Trophoblast cell (in vitro differentiated cells and primary cell): Measurements from ENCODE around the gene PSTPIP1.

Experiments
- DNase-seq, 2 donors: peaks; one replicate each; pipeline ENCODE4 v3.0.0-alpha.2; 2016
- H2AFZ ChIP-seq: 2 replicates; pipeline ENCODE4 v1.6.1; 2013; ENCODE audit warnings: low read length, moderate library complexity, mild to moderate bottlenecking; ENCODE audit not compliant: insufficient read depth, poor library complexity
- H2AK5ac ChIP-seq: 2 replicates; pipeline ENCODE4 v1.6.1; 2013; ENCODE audit warnings: mild to moderate bottlenecking, low read length
- H2BK120ac ChIP-seq: 2 replicates; pipeline ENCODE4 v1.6.1; 2013; ENCODE audit warnings: low read length, mild to moderate bottlenecking, moderate library complexity; ENCODE audit not compliant: insufficient read depth, poor library complexity
- H2BK12ac ChIP-seq: 2 replicates; pipeline ENCODE4 v1.6.1; 2013; ENCODE audit warnings: mild to moderate bottlenecking, low read length, moderate library complexity
- H2BK5ac ChIP-seq: 2 replicates; pipeline ENCODE4 v1.6.1; 2013; ENCODE audit warnings: low read length, low read depth, moderate library complexity, mild to moderate bottlenecking; ENCODE audit not compliant: poor library complexity
- H3K14ac ChIP-seq: 2 replicates; pipeline ENCODE4 v1.6.1; 2013; ENCODE audit warnings: mild to moderate bottlenecking, low read length
- H3K18ac ChIP-seq: 2 replicates; pipeline ENCODE4 v1.6.1; 2013; ENCODE audit warnings: mild to moderate bottlenecking, low read length
- H3K23ac ChIP-seq: 2 replicates; pipeline ENCODE4 v1.6.1; 2013; ENCODE audit warnings: low read length
- H3K27ac ChIP-seq: 2 replicates; pipeline ENCODE4 v1.5.1; 2013; ENCODE audit warnings: low read depth, mild to moderate bottlenecking, inconsistent platforms, low read length, moderate library complexity
- H3K27me3 ChIP-seq: 2 replicates; pipeline ENCODE4 v1.6.1; 2013; ENCODE audit warnings: inconsistent platforms, mild to moderate bottlenecking, low read length, moderate library complexity; ENCODE audit not compliant: insufficient read depth
- H3K36me3 ChIP-seq, 2 experiments: 1 replicate in 1 of 2; 2 replicates in 1 of 2; pipeline ENCODE4 v1.6.1; 2013; ENCODE audit warnings: low read length in 2 of 2, mild to moderate bottlenecking in 2 of 2, moderate library complexity in 1 of 2; ENCODE audit not compliant: insufficient read depth in 2 of 2, control insufficient read depth in 1 of 2
- H3K4ac ChIP-seq: 2 replicates; pipeline ENCODE4 v1.6.1; 2013; ENCODE audit warnings: low read depth, mild to moderate bottlenecking, low read length, moderate library complexity
- H3K4me1 ChIP-seq, 2 experiments: 1 replicate in 1 of 2; 2 replicates in 1 of 2; pipeline ENCODE4 v1.6.1; 2013; ENCODE audit warnings: low read length in 2 of 2, mild to moderate bottlenecking in 2 of 2, moderate library complexity in 1 of 2; ENCODE audit not compliant: insufficient read depth in 2 of 2, control insufficient read depth in 1 of 2
- H3K4me2 ChIP-seq: 2 replicates; pipeline ENCODE4 v1.6.1; 2013; ENCODE audit warnings: inconsistent platforms, mild to moderate bottlenecking, low read length, moderate library complexity
- H3K4me3 ChIP-seq: 2 replicates; pipeline ENCODE4 v1.5.1; 2013; ENCODE audit warnings: mild to moderate bottlenecking, low read depth, low read length, inconsistent platforms
- H3K79me1 ChIP-seq: one replicate; pipeline ENCODE4 v1.6.1; 2013; ENCODE audit warnings: low read length
- H3K79me2 ChIP-seq: 2 replicates; pipeline ENCODE4 v1.6.1; 2013; ENCODE audit warnings: low read length, mild to moderate bottlenecking; ENCODE audit not compliant: control insufficient read depth, insufficient read depth, poor library complexity
- H3K9ac ChIP-seq: 2 replicates; pipeline ENCODE4 v1.6.1; 2013; ENCODE audit warnings: mild to moderate bottlenecking, low read length
- H3K9me3 ChIP-seq: 2 replicates; pipeline ENCODE4 v1.6.1; 2013; ENCODE audit warnings: low read depth, mild to moderate bottlenecking, control low read depth, inconsistent platforms, low read length; ENCODE audit not compliant: insufficient read depth
- H4K12ac ChIP-seq: 2 replicates; pipeline ENCODE4 v1.6.1; 2013; ENCODE audit warnings: low read depth, mild to moderate bottlenecking, low read length, moderate library complexity
- H4K8ac ChIP-seq: 2 replicates; pipeline ENCODE4 v1.6.1; 2013; ENCODE audit warnings: low read depth, mild to moderate bottlenecking, low read length, moderate library complexity
- H4K91ac ChIP-seq: one replicate; pipeline ENCODE4 v1.6.1; 2013; ENCODE audit warnings: low read depth, mild to moderate bottlenecking, low read length, moderate library complexity
- WGBS: extraction: QIAGEN DNeasy Blood & Tissue Kit; methylation state at CpG from one replicate; pipeline ENCODE4 v1.1.7; 2013; ENCODE audit warnings: missing lambda C conversion rate; ENCODE audit not compliant: insufficient read length, insufficient coverage; ENCODE audit errors: extremely low coverage; 5-methylcytosine and 5-hydroxymethylcytosine counted together

PSTPIP1 gene

DNA sequence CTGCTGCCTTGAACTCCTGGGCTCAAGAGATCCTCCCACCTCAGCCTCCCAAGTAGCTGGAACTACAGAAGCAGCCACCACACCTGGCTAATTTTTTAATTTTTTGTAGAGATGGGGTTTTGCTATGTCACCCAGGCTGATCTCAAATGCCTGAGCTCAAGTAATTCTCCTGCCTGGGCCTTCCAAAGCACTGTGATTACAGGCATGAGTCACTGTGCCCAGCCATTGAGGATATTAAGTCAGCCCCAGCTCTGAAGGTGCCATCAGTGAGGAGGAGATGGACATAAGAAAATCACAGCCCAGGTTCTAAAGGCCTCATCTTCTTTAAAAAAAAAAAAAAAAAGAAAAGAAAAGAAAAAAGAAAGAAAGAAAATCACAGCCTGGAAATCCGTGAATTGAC is 26.6 kb upstream of the PSTPIP1 start:
- H4K8ac ChIP-seq, result no peak overlapping the region
- DNase-seq, result no peak
- no peaks in the 10 kb centered on the region for H3K9me3 ChIP-seq
- H3K36me3 ChIP-seq, result no peaks in the 10 kb centered on the region
- no CpG with 5 or more reads among the region's 1 CpG for WGBS
- no peak overlapping the region for H3K14ac ChIP-seq
- peaks cover 2% of the 10 kb centered on the region for H3K79me1 ChIP-seq
- no peak overlapping the region for H3K27ac ChIP-seq
- no peak overlapping the region for H3K4me3 ChIP-seq
- H3K4me1 ChIP-seq, result peaks cover 4 to 14% of the 10 kb centered on the region in 2 experiments
- no peak overlapping the region for H2BK120ac ChIP-seq
- H3K79me2 ChIP-seq, result no peaks in the 10 kb centered on the region
- H2AFZ ChIP-seq, result no peak overlapping the region
- H2BK5ac ChIP-seq, result no peak overlapping the region
- no peak overlapping the region for H3K9ac ChIP-seq
- no peak overlapping the region for H2AK5ac ChIP-seq
- no peak overlapping the region for H3K23ac ChIP-seq
- H3K4ac ChIP-seq, result no peak overlapping the region
- H3K27me3 ChIP-seq, result no peaks in the 10 kb centered on the region
- H3K18ac ChIP-seq, result no peak overlapping the region
- H4K12ac ChIP-seq, result no peak overlapping the region
- no peak overlapping the region for H2BK12ac ChIP-seq
- H3K4me2 ChIP-seq, result no peak overlapping the region
- H4K91ac ChIP-seq, result no peak overlapping the region

DNA sequence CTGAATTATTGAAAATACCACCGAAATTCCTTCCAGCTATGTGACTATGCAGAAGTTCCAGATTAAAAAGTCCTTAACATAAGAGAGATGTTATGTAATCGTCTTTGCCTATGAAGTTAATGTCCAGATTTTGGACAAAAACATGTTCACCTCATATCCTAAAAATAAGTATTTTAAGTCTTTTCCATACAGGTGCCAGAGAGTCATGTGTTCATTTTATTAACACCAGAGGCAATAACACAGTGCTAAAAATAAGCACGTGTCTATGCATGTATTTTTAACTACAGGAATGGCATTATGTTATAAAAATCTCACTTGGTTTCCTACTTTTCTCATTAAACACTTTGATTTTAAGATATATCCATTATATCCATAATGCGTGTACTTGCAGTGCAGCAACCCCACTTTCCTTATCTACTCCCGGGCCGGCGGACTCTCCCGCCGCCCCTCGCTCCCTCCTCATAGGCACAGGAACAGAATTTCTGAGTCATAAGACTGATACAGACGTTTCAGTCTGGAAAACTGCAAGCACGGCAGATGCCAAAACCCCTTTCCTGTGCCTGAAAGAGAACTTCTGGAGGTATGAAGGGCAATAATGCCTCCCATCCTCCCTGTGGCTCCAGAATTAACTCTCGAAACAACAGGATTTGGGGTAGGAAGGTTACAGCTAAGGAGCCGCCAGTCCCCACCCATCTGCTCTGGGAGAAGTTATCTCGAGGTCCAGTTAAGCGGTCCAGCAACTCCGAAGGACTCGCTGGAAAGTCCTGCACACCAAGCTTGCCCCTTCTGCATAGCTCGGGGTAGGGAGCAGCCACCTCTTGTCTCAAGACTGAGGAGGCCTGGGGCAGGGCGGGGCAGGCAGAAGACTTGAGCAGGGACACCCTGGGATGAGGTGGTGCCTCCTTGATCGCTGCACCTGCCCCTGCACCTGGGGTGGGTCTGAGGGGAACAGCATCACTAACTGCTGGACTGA is 22.3 kb upstream of the PSTPIP1 start:
- H3K4me2 ChIP-seq, result no peak overlapping the region
- H2AK5ac ChIP-seq, result no peak overlapping the region
- no peaks in the 10 kb centered on the region for H3K79me2 ChIP-seq
- H3K4me3 ChIP-seq, result no peak overlapping the region
- H3K23ac ChIP-seq, result no peak overlapping the region
- no peak overlapping the region for H2BK5ac ChIP-seq
- no peak overlapping the region for H3K4ac ChIP-seq
- no peaks in the 10 kb centered on the region for H3K4me1 ChIP-seq
- no peak overlapping the region for H2BK120ac ChIP-seq
- H3K18ac ChIP-seq, result no peak overlapping the region
- H4K12ac ChIP-seq, result no peak overlapping the region
- no peak overlapping the region for H2AFZ ChIP-seq
- no peak overlapping the region for H3K14ac ChIP-seq
- H4K8ac ChIP-seq, result no peak overlapping the region
- no peaks in the 10 kb centered on the region for H3K36me3 ChIP-seq
- no peak overlapping the region for H3K27ac ChIP-seq
- no peak for DNase-seq
- H3K9me3 ChIP-seq, result no peaks in the 10 kb centered on the region
- no peak overlapping the region for H3K9ac ChIP-seq
- H3K79me1 ChIP-seq, result no peaks in the 10 kb centered on the region
- no peak overlapping the region for H2BK12ac ChIP-seq
- H4K91ac ChIP-seq, result no peak overlapping the region
- H3K27me3 ChIP-seq, result no peaks in the 10 kb centered on the region
- WGBS, result no CpG with 5 or more reads among the region's 21 CpGs

DNA sequence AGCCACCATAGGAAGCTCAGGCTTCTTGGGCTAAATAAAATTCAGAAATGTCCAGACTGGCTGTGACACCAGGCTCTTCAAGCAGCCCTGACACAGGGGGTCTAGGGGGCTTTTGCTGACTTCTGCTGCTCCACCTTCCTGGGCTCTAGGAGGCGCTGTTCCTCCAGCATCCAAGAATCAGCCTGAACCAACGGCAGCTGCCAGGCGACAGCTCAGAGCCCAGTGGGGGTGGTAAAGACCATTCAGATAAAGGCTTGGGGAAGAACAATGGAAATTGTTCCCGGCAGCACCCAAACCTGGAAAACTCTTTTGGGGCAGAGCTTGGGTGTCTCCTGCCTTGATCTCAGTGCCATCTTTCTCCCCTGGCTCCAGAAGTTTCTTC is 21.6 kb upstream of the PSTPIP1 start:
- H2AK5ac ChIP-seq, result no peak overlapping the region
- H2BK120ac ChIP-seq, result no peak overlapping the region
- DNase-seq, result no peak
- H3K27me3 ChIP-seq, result no peaks in the 10 kb centered on the region
- no peak overlapping the region for H3K18ac ChIP-seq
- no peak overlapping the region for H2BK5ac ChIP-seq
- H3K36me3 ChIP-seq, result no peaks in the 10 kb centered on the region
- H3K4me2 ChIP-seq, result no peak overlapping the region
- no peak overlapping the region for H4K12ac ChIP-seq
- H3K14ac ChIP-seq, result no peak overlapping the region
- H3K4ac ChIP-seq, result no peak overlapping the region
- H3K4me3 ChIP-seq, result no peak overlapping the region
- H3K79me2 ChIP-seq, result no peaks in the 10 kb centered on the region
- H3K79me1 ChIP-seq, result no peaks in the 10 kb centered on the region
- no peak overlapping the region for H2AFZ ChIP-seq
- H4K91ac ChIP-seq, result no peak overlapping the region
- no CpG with 5 or more reads among the region's 4 CpGs for WGBS
- no peaks in the 10 kb centered on the region for H3K4me1 ChIP-seq
- no peak overlapping the region for H2BK12ac ChIP-seq
- H3K9ac ChIP-seq, result no peak overlapping the region
- no peak overlapping the region for H3K27ac ChIP-seq
- no peaks in the 10 kb centered on the region for H3K9me3 ChIP-seq
- H4K8ac ChIP-seq, result no peak overlapping the region
- H3K23ac ChIP-seq, result no peak overlapping the region

DNA sequence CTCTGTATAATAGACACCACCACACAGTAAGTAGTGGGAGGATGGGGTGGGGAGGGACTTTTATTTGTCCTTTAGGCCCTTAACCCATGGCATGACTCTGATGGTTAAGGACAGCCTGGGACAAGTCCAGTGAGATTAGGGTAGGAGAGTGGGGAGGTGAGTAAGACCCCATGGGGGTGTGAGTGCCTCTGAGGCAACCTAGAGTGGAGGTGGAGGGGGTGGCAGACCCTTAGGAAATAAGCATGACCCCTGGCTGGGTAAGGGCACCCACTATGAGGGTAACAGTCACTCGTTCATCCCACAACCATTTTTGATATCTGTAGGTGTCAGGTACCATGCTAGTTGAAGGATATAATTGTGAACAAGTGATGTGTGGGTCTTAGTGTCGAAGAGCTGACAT is 21.0 kb upstream of the PSTPIP1 start:
- no peaks in the 10 kb centered on the region for H3K79me2 ChIP-seq
- no peak overlapping the region for H3K4ac ChIP-seq
- H3K9ac ChIP-seq, result no peak overlapping the region
- no peak overlapping the region for H3K14ac ChIP-seq
- no peaks in the 10 kb centered on the region for H3K79me1 ChIP-seq
- peaks cover under 1% of the 10 kb centered on the region for H3K9me3 ChIP-seq
- H3K23ac ChIP-seq, result no peak overlapping the region
- H3K18ac ChIP-seq, result no peak overlapping the region
- no peak overlapping the region for H3K4me3 ChIP-seq
- H4K91ac ChIP-seq, result no peak overlapping the region
- H2BK5ac ChIP-seq, result no peak overlapping the region
- H3K27me3 ChIP-seq, result no peaks in the 10 kb centered on the region
- H3K27ac ChIP-seq, result no peak overlapping the region
- H4K8ac ChIP-seq, result no peak overlapping the region
- no peak overlapping the region for H3K4me2 ChIP-seq
- H2BK120ac ChIP-seq, result no peak overlapping the region
- H4K12ac ChIP-seq, result no peak overlapping the region
- H3K4me1 ChIP-seq, result no peaks in the 10 kb centered on the region
- H2AFZ ChIP-seq, result no peak overlapping the region
- DNase-seq, result no peak
- no peak overlapping the region for H2BK12ac ChIP-seq
- no peak overlapping the region for H2AK5ac ChIP-seq
- WGBS, result no CpG with 5 or more reads among the region's 2 CpGs
- no peaks in the 10 kb centered on the region for H3K36me3 ChIP-seq
